SJSA1 (cell line): ENCODE data around the gene ZNF423. TPM values are rescaled to one million over a fixed set of nuclear protein-coding genes. Genes with fewer than 3 reads are reported as not detected.
"Not testable (repeated sequence)": the region's sequence is repeated elsewhere in the genome, so short reads cannot be mapped to it uniquely, and the experiment has no call there.

ENCODE experiments used
- DNase-seq, 2 experiments: peaks; one replicate each; pipeline ENCODE4 v3.0.0-alpha.2; 2015 to 2020; ENCODE audit warnings: low spot score in 2 of 2, low read depth in 1 of 2
- H3K27ac ChIP-seq: fragments of 250-450 bp; sonication (Bioruptor Pico); 2 replicates; pipeline ENCODE4 v1.5.1; 2020; ENCODE audit warnings: mild to moderate bottlenecking, moderate library complexity
- H3K27me3 ChIP-seq: fragments of 250-450 bp; sonication (Bioruptor Pico); replicated peaks from 2 replicates; pipeline ENCODE4 v1.5.1; 2020; ENCODE audit warnings: mild to moderate bottlenecking, moderate library complexity
- H3K36me3 ChIP-seq: fragments of 250-450 bp; sonication (Bioruptor Pico); 2 replicates; pipeline ENCODE4 v1.5.1; 2020; ENCODE audit warnings: mild to moderate bottlenecking
- H3K4me1 ChIP-seq: fragments of 250-450 bp; sonication (Bioruptor Pico); replicated peaks from 2 replicates; pipeline ENCODE4 v1.6.1; 2021; ENCODE audit warnings: mild to moderate bottlenecking
- H3K4me3 ChIP-seq: fragments of 250-450 bp; sonication (Bioruptor Pico); 2 replicates; pipeline ENCODE4 v1.5.1; 2020; ENCODE audit warnings: mild to moderate bottlenecking
- H3K9me3 ChIP-seq: fragments of 250-450 bp; sonication (Bioruptor Pico); replicated peaks from 2 replicates; pipeline ENCODE4 v1.5.1; 2020; ENCODE audit warnings: mild to moderate bottlenecking
- total RNA-seq: library from RNA; depleted of rRNA; stranded (reverse); fragments of >200 nt; shearing (Covaris generic); gene quantifications from 2 replicates; pipeline ENCODE4 v1.2.3, GENCODE V29; 2014

Gene ZNF423
- total RNA-seq, 1 experiment from 2014 or later: 5.4 TPM

DNA sequence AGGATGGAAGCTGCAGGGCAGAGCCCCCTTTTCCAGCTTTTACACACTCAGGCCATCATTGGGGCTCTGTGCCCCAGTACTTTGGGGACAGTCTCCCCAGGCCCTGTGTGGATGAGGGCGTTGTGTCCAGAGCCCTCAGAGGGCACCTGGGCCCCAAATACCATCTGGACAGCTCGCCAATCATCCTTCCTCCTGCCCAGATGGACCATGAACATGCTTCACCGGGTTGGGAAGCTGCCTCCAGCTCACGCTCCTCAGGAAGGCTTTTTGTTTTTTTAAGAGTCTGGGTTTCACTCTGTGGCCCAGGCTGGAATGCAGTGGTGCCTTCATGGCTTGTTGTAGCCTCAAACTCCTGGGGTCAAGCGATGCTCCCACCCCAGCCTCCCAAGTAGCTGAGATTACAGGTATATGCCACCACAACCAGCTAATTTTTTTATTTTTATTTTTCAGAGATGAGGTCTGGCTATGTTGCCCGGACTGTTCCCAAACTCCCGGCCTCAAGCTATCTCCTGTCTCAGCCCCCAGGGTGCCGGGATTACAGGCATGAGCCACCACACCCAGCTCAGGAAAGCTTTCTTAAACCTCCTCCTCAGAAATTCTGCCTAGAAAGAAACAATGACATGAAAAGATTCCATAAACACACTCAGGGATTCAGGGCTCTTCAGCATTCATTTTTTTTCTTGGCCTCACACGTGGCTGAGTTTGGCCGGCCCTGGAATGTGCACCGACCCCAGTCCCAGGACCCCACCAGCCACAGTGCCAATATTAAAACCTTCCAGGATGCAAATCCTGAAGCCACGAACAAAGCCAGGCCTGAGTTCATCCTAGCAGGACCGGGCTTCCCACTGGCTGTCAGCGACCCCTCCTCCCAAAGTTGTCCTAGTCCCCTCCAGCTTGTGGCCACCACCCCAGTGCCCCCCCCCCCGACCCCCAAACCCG, 27.4 kb upstream of the ZNF423 start:
- no peak overlapping the region for H3K27ac ChIP-seq
- peak in 1 of 2 experiments; percentile 9 for DNase-seq
- no peak overlapping the region for H3K4me3 ChIP-seq
- H3K36me3 ChIP-seq: no peaks in the 10 kb centered on the region
- no peaks in the 10 kb centered on the region for H3K9me3 ChIP-seq
- peaks cover 11% of the 10 kb centered on the region for H3K4me1 ChIP-seq
- H3K27me3 ChIP-seq: no peaks in the 10 kb centered on the region

DNA sequence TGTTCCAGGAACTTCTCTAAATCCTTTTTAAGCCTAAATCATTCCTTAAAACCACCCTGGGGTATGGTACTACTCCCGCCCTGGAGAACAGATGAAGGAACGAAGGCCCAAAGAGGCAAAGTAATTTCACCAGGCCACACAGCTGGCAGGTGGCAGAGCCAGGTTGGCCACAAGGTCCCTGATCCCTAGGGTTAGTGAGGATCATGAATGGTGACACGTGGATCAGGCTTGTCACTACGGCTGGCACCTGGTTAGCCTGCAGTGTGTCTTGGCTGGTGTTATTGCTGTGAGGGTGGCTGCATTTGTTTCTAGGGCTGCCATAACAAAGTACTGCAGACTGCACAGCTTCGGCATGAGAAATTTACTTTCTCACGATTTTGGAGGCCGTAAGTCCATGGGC, 26.0 kb upstream of the ZNF423 start:
- DNase-seq: no peak
- no peaks in the 10 kb centered on the region for H3K9me3 ChIP-seq
- H3K27me3 ChIP-seq: no peaks in the 10 kb centered on the region
- peaks cover 11% of the 10 kb centered on the region for H3K4me1 ChIP-seq
- H3K36me3 ChIP-seq: no peaks in the 10 kb centered on the region
- no peak overlapping the region for H3K27ac ChIP-seq
- no peak overlapping the region for H3K4me3 ChIP-seq

DNA sequence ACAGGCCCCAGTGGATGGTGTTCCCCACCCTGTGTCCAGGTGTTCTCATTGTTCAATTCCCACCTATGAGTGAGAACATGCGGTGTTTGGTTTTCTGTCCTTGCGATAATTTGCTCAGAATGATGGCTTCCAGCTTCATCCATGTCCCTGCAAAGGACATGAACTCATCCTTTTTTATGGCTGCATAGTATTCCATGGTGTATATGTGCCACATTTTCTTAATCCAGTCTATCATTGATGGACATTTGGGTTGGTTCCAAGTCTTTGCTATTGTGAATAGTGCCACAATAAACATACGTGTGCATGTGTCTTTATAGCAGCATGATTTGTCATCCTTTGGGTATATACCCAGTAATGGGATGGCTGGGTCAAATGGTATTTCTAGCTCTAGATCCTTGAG, 22.6 kb upstream of the ZNF423 start:
- not testable (repeated sequence) for H3K27me3 ChIP-seq, DNase-seq, H3K9me3 ChIP-seq, H3K36me3 ChIP-seq, H3K27ac ChIP-seq, H3K4me1 ChIP-seq, H3K4me3 ChIP-seq

DNA sequence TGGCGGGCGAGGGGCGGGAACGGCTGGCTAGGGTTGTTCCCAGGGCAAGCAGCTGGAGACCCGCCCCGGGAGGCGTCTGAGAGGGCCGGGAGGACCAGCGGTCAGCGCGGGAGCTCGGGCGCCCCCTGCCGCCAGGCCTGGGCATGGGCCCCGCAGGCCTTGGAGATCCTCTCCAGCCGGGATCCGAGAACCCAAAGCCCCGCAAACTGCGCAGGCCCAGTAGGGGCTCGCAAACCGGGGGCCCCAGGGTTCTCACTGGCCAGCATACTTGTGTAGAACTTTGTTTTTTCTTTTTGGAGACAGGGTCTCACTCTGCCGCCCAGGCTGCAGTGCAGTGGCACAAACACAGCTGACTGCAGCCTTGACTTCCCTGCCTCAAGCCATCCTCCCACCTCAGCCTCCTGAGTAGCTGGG, 20.8 kb upstream of the ZNF423 start:
- H3K36me3 ChIP-seq: no peaks in the 10 kb centered on the region

DNA sequence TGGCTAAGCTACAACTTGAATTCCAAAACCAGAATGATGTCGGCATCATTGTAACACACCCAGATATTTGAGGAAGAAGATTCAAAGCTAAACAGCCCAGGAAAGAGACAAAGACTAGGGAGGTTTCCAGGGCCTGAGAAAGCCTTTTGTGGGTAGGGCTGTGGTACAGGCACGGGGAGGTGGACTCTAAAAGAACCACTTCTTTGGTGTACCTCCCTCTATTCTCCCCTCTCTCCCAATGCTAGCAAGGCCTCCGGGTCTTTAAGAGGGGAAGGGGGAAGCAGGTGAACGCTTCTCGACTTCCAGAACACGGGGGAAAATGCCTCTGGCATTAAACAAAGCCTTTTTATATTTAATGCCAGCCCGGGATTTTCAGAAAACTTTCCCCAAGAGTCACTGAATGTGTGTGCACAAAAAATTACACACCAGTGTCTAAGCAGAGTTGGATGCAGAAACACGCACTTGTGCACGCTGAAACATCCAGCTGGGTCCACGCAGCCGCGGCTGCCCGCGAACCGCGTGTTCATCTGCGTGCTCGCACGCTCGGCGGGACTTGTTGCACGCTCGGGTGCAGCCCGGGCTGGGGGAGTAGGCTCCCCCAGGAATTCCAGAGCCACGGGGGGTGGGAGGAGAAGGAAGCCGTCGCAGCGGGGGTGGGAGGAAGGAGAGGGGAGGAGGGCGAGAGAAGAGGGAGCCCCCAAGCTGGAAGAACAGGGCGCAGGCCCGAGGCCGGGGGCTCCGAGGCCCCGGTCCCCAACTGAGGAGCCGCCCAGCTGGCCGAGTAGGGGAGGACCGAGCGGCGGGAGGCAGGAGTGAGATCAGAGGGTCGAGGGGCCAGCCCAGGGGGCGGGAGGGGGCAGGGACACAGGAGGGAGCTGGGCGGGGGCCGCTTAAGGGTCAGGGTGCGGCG, 20.1 kb upstream of the ZNF423 start:
- Histone ChIP-seq H3K9me3 (no peaks in the 10 kb centered on the region), H3K4me3 (no peak overlapping the region), H3K36me3 (no peaks in the 10 kb centered on the region), H3K27me3 (no peaks in the 10 kb centered on the region), H3K4me1 (no peaks in the 10 kb centered on the region), H3K27ac (no peak overlapping the region)
- DNase-seq: no peak

More for the DNA sequence above, 20.8 kb upstream of the ZNF423 start:
- Histone ChIP-seq H3K27me3 (no peaks in the 10 kb centered on the region), H3K4me1 (no peaks in the 10 kb centered on the region), H3K4me3 (no peak overlapping the region), H3K9me3 (no peaks in the 10 kb centered on the region), H3K27ac (no peak overlapping the region)
- DNase-seq: peak; percentile 19 to 58

DNA sequence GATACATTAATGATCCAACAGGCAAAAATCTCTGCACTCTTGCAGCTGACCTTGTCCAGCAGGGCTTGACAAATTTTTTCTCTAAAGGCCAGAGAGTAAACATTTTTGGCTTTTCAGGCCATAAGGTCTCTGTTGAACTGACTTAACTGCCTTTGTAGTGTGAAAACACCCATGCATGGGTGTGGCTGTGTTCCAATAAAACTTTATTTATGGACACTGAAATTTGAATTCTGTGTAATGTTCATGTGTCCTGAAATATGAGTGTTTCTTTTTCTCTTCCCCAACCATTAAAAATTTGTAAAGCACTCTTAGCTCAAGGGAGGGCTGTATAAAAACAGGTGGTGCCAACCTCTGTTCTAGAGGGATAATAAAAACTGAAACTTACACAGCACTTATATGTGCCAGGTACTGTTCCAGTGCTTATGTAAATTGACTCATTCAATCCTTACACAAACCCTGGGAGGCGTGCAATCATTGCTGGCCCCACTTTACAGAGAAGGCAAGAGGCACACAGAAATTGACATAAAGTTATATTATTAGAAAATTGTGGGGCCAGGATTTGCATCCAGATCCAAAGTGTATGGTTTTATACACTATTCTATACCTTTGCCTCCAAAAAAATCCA, 18.8 kb upstream of the ZNF423 start:
- DNase-seq: no peak

DNA sequence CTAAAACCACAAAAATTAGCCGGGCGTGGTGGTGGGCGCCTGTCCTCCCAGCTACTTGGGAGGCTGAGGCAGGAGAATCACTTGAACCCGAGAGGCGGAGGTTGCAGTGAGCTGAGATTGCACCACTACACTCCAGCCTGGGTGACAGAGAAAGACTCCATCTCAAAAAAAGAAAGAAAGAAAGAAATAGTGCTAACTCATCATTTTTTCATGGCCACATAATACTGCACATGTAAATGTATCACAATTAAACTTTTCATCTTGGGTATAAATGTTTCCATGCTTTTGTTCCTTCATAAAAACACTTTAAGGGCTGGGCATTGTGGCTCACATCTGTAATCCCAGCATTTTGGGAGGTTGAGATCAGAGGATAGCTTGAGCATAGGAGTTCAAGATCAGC, 15.9 kb upstream of the ZNF423 start:
- not testable (repeated sequence) for H3K27me3 ChIP-seq, H3K9me3 ChIP-seq, H3K36me3 ChIP-seq, H3K27ac ChIP-seq, DNase-seq, H3K4me1 ChIP-seq, H3K4me3 ChIP-seq

More for the DNA sequence above, 18.8 kb upstream of the ZNF423 start:
- Histone ChIP-seq H3K4me3 (no peak overlapping the region), H3K36me3 (no peaks in the 10 kb centered on the region), H3K27me3 (no peaks in the 10 kb centered on the region), H3K27ac (no peak overlapping the region), H3K4me1 (no peaks in the 10 kb centered on the region), H3K9me3 (no peaks in the 10 kb centered on the region)

DNA sequence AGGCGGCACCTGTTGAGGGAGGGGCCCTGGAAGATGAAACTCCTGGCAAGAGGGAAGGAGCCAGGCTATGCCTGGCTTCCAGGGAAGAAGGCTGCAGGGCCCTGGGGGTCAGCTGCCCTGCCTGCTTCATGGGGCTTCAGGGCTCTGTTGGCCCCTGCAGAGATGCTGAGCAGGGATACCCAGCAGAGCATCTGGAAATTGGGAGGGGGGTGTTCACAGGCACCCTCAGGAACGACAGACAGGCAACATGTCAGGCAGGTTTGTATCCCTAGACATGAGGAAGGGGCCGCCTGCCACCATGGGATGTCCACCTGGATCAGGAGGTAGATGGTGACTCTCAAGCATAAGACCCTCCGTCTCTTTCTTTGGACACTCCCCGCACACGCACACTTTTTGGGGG, 13.8 kb upstream of the ZNF423 start:
- no peaks in the 10 kb centered on the region for H3K9me3 ChIP-seq
- no peaks in the 10 kb centered on the region for H3K4me1 ChIP-seq
- no peak for DNase-seq
- no peaks in the 10 kb centered on the region for H3K27me3 ChIP-seq
- H3K27ac ChIP-seq: no peak overlapping the region
- no peaks in the 10 kb centered on the region for H3K36me3 ChIP-seq
- no peak overlapping the region for H3K4me3 ChIP-seq

DNA sequence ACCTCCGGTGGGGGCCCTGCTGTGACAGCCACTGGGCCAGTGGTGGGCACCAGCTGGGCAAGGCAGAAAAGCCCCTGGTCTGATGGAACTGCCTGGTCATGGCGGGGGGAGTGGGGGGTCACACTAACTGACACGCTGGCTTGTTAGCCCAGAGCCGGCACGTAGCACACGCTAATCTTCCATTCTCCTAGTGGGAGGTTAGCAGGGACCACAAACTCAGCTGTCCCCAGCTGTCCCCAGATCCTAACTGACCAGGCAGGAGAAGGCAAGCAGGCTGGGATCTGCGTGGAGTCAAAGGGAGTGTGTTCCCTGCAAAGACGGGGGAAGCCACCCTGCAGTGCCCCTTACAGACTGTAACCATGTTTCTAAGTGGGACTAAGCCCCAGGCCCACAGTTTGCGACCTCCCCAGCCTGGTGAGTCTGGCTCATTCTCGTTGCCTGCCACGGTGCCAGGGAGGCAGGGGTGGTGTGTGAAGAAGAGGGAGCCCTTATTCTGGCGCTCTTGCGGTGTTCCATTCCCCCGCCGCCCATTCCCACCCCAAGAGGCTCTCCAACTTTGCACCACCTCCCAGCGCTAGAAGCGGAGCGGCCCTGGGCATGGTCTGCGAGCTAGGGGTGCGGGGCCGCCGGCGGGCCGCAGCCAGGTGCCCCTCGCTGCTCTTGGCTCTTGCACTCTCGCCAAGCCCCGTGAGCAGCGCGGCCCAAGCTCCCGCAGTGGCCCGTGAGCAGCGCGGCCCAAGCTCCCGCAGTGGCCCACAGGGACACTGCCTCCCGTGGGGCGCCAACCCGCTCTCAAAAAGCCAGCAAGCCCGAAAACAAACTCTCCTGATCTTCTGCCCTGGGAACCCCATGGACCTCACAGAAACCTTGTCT, 12.1 kb upstream of the ZNF423 start:
- no peaks in the 10 kb centered on the region for H3K36me3 ChIP-seq
- DNase-seq: no peak
- no peaks in the 10 kb centered on the region for H3K4me1 ChIP-seq

DNA sequence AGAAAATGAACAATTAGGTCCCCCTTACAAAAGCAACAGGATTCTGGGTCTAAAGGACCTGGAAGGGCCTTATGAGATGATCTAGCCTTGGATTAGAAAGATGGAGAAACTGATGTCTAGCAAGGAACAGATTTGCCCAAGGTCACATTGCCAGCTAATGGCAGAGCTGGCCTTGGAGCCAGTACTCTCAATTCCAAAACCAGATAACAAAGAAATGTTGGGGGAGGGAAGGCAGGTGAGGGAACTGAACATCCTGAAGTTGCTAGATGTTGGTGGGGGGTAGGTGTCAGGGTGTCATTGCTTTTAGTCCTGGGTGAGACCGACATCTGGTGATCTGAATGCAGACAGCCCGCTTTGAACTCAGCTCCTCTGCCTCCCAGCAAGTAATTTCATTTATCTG, 11.3 kb upstream of the ZNF423 start:
- Histone ChIP-seq H3K4me3 (no peak overlapping the region), H3K9me3 (no peaks in the 10 kb centered on the region), H3K36me3 (no peaks in the 10 kb centered on the region), H3K27ac (no peak overlapping the region), H3K27me3 (peaks cover 14% of the 10 kb centered on the region), H3K4me1 (no peaks in the 10 kb centered on the region)
- no peak for DNase-seq

More for the DNA sequence above, 12.1 kb upstream of the ZNF423 start:
- peaks cover 13% of the 10 kb centered on the region; the same call in 1 of the 2 replicates for H3K27me3 ChIP-seq
- H3K4me3 ChIP-seq: no peak overlapping the region
- no peak overlapping the region for H3K27ac ChIP-seq
- no peaks in the 10 kb centered on the region for H3K9me3 ChIP-seq

DNA sequence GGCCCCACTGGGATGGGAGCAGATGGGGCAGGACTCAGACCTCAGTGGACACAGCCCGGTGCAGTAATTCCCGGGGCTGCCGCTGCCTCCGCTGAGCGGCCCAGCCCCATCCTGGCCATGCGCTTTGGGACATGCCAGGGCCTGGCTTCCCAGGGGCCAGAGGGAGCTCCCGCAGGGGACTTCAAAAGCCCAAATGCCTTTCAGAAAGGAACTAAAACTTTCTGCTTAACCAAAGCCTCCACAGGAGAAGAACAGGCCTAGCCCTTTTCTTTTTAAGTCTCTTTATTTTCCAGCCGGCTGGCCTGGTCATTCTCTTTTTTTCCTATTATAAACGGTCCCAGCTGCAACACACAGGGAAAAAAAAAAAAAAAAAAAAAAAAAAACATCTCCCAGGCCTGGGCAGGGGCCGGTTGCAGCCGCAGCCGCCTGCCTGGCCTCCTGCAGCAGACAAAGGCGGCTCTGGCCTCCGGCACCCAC, 10.7 kb upstream of the ZNF423 start:
- no peaks in the 10 kb centered on the region for H3K9me3 ChIP-seq
- H3K27me3 ChIP-seq: peaks cover 20% of the 10 kb centered on the region
- DNase-seq: no peak
- H3K4me1 ChIP-seq: no peaks in the 10 kb centered on the region
- H3K36me3 ChIP-seq: no peaks in the 10 kb centered on the region
- no peak overlapping the region for H3K4me3 ChIP-seq
- H3K27ac ChIP-seq: no peak overlapping the region

DNA sequence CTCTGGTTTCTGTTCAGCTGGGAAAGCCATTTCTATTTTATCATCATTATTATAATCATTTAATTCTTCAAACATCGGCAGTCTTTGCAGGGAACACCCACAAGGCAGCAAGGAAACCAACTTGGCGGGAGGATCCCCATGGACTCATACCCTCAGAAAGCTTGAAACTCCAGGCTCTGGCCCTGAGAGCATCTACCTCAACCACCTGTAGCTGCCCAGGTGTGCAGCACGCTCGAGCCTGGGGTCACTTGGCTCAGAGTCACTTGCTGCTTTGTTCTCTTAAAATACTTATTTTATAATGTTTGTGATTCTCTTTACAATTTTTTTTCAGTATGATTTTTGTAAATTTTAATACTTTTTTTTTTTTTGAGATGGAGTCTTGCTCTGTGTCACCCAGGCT, 6.8 kb upstream of the ZNF423 start:
- Histone ChIP-seq H3K27me3 (peaks cover 47% of the 10 kb centered on the region), H3K9me3 (no peaks in the 10 kb centered on the region), H3K4me1 (peaks cover 21% of the 10 kb centered on the region), H3K4me3 (no peak overlapping the region), H3K27ac (no peak overlapping the region), H3K36me3 (no peaks in the 10 kb centered on the region)
- DNase-seq: no peak

DNA sequence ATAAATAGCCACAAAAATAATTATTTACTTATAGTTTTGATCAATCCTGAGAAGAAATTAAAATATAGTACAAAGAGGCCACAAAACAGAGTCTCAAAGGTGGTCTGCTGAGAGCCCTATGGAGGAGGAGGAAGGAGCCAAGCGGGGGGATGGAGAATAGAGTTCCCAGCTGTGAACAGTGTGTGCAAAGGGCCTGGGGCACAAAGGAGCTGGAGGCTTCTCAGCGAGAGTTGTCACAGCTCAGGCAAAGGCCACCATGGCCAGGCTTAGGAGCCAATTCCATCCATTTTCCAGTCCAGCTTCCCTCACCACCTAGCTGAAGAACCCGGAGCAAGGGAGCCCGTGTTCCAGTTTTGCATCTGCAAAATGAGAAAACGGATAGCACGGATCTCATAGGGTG, 5.4 kb upstream of the ZNF423 start:
- no peak overlapping the region for H3K4me3 ChIP-seq
- H3K4me1 ChIP-seq: peaks cover 34% of the 10 kb centered on the region
- H3K9me3 ChIP-seq: 0 out of 2 replicates have a peak, but pooled peaks cover 2% of the 10 kb centered on the region
- no peaks in the 10 kb centered on the region; the same call in 1 of the 2 replicates for H3K36me3 ChIP-seq
- H3K27me3 ChIP-seq: peaks cover 51% of the 10 kb centered on the region
- H3K27ac ChIP-seq: no peak overlapping the region
- DNase-seq: no peak
